Loucy (cell line): ENCODE measurements around the gene SPAG6.
"Not testable (repeated sequence)": the region's sequence is repeated elsewhere in the genome, so short reads cannot be mapped to it uniquely, and the experiment has no call there.

Source experiments
- EZH2phosphoT487 ChIP-seq: fragments of 200-600 bp; IDR thresholded peaks from 2 replicates; pipeline ENCODE4 v1.6.1; 2018; ENCODE audit warnings: antibody characterized with exemption, mild to moderate bottlenecking, moderate library complexity, borderline replicate concordance
- TF ChIP-seq, protein P1 (sequence below): fragments of 200-600 bp; sonication (generic); conservative IDR thresholded peaks from 2 replicates; pipeline ENCODE4 v1.5.1; 2014; ENCODE audit warnings: mild to moderate bottlenecking, antibody characterized with exemption, low read length

DNA sequence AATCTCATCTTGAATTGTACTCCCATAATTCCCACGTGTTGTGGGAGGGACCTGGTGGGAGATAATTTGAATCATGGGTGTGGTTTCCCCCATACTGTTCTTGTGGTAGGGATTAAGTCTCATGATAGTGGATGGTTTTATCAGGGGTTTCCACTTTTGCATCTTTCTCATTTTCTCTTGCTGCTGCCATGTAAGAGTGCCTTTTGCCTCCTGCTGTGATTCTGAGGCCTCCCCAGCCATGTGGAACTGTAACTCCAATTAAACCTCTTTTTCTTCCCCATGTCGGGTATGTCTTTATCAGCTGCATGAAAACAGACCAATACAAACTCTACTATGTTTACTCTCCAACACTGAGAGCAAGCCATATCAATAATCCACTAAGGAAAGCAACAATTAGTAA lies 50.9 kb downstream of the SPAG6 start:
- TF ChIP-seq, protein P1, sequence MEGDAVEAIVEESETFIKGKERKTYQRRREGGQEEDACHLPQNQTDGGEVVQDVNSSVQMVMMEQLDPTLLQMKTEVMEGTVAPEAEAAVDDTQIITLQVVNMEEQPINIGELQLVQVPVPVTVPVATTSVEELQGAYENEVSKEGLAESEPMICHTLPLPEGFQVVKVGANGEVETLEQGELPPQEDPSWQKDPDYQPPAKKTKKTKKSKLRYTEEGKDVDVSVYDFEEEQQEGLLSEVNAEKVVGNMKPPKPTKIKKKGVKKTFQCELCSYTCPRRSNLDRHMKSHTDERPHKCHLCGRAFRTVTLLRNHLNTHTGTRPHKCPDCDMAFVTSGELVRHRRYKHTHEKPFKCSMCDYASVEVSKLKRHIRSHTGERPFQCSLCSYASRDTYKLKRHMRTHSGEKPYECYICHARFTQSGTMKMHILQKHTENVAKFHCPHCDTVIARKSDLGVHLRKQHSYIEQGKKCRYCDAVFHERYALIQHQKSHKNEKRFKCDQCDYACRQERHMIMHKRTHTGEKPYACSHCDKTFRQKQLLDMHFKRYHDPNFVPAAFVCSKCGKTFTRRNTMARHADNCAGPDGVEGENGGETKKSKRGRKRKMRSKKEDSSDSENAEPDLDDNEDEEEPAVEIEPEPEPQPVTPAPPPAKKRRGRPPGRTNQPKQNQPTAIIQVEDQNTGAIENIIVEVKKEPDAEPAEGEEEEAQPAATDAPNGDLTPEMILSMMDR: not testable (repeated sequence)
- TF ChIP-seq EZH2phosphoT487: not testable (repeated sequence)
